Parathyroid adenoma (tissue), 2 donors: ENCODE data around the gene MYLK.

Experiments used
- H2AFZ ChIP-seq: fragments of 300-600 bp; sonication (generic); one replicate; pipeline ENCODE4 v1.7.0; 2017; ENCODE audit warnings: antibody characterized with exemption, mild to moderate bottlenecking
- H3K27ac ChIP-seq: fragments of 300-600 bp; sonication (generic); one replicate; pipeline ENCODE4 v1.7.0; 2017
- H3K27me3 ChIP-seq: fragments of 300-600 bp; sonication (generic); one replicate; pipeline ENCODE4 v1.7.0; 2017; ENCODE audit warnings: low read length; ENCODE audit not compliant: control insufficient read depth, insufficient read depth
- H3K36me3 ChIP-seq: fragments of 300-600 bp; sonication (generic); one replicate; pipeline ENCODE4 v1.7.0; 2017; ENCODE audit warnings: low read length; ENCODE audit not compliant: control insufficient read depth, insufficient read depth
- H3K4me1 ChIP-seq: fragments of 300-600 bp; sonication (generic); one replicate; pipeline ENCODE4 v1.7.0; 2017; ENCODE audit warnings: control low read depth
- H3K4me2 ChIP-seq: fragments of 300-600 bp; sonication (generic); one replicate; pipeline ENCODE4 v1.7.0; 2017; ENCODE audit warnings: low read length
- H3K4me3 ChIP-seq: fragments of 300-600 bp; sonication (generic); one replicate; pipeline ENCODE4 v1.7.0; 2017; ENCODE audit warnings: low read depth, low read length
- H3K79me2 ChIP-seq: fragments of 300-600 bp; sonication (generic); one replicate; pipeline ENCODE4 v1.7.0; 2017; ENCODE audit warnings: control low read depth
- H3K9ac ChIP-seq: fragments of 300-600 bp; sonication (generic); one replicate; pipeline ENCODE4 v1.7.0; 2017; ENCODE audit warnings: mild to moderate bottlenecking
- H3K9me3 ChIP-seq: fragments of 300-600 bp; sonication (generic); one replicate; pipeline ENCODE4 v1.7.0; 2017; ENCODE audit warnings: low read length; ENCODE audit not compliant: control insufficient read depth
- TF ChIP-seq, protein P1 (sequence below): fragments of 300-600 bp; sonication (generic); IDR thresholded peaks from one replicate; pipeline ENCODE4 v1.7.0; 2017; ENCODE audit warnings: antibody characterized with exemption, mild to moderate bottlenecking
- donor health status: primary hyperparathyroidism.

The MYLK gene

DNA sequence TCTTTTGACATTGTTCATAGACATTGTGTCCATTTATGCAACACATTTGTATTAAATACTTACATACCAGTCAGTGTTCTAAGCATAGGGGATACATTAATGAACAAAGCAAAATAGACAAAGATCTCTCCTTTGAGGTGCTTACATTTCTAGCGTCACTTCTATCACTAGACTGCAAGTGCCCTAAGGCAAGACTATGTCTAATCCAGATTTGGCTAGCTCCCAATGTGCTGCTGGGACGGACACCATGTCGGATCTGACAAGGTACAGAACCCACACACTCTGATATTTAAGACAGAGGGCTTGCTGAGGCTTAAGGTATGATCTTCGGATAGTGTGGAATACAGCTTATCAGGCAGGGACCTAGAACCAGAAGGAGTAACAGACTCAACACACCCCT is 41.4 kb downstream of the MYLK start:
- Histone ChIP-seq H3K4me3 (no peak overlapping the region), H3K36me3 (no peaks in the 10 kb centered on the region), H3K4me2 (no peak overlapping the region), H2AFZ (no peak overlapping the region), H3K27ac (no peak overlapping the region), H3K4me1 (no peaks in the 10 kb centered on the region), H3K79me2 (no peaks in the 10 kb centered on the region), H3K27me3 (no peaks in the 10 kb centered on the region), H3K9me3 (no peaks in the 10 kb centered on the region), H3K9ac (no peak overlapping the region)
- TF ChIP-seq, protein P1, sequence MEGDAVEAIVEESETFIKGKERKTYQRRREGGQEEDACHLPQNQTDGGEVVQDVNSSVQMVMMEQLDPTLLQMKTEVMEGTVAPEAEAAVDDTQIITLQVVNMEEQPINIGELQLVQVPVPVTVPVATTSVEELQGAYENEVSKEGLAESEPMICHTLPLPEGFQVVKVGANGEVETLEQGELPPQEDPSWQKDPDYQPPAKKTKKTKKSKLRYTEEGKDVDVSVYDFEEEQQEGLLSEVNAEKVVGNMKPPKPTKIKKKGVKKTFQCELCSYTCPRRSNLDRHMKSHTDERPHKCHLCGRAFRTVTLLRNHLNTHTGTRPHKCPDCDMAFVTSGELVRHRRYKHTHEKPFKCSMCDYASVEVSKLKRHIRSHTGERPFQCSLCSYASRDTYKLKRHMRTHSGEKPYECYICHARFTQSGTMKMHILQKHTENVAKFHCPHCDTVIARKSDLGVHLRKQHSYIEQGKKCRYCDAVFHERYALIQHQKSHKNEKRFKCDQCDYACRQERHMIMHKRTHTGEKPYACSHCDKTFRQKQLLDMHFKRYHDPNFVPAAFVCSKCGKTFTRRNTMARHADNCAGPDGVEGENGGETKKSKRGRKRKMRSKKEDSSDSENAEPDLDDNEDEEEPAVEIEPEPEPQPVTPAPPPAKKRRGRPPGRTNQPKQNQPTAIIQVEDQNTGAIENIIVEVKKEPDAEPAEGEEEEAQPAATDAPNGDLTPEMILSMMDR = no peak

DNA sequence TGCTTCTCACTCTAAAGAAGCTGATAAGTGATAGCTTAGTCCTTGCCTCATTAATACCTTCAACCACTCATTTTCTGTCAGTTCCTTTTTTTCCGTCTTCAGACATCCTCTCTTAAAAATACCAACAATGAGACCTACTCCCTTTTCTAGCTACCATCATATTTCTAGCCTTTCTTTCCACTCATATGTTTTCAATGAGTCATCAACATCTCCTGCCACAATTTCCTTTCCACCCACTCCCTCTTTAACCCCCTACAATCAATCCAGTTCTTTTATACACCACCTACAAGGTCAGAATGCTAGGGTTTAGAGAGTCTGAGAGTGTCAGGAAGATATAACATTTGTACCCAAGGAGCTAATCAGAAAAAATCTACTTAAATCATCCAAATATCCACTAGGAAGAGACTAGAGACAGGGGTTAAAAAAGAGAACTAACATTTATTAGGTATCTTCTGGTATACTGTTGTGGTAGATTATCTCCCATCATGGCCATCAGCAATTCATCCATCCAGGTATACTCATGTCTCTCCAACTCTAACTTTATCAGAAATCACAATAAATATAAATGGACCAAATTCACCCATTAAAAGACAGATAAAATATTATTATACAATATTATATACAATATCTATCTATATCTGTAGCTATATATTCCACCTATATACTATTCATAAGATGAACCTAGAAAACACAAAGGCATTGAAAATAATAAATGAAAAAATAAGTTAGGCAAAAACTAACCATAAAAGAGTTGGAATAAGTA is 42.5 kb downstream of the MYLK start:
- Histone ChIP-seq H3K4me1 (no peaks in the 10 kb centered on the region), H2AFZ (no peak overlapping the region), H3K9me3 (no peaks in the 10 kb centered on the region), H3K9ac (no peak overlapping the region), H3K36me3 (no peaks in the 10 kb centered on the region), H3K27me3 (no peaks in the 10 kb centered on the region), H3K27ac (no peak overlapping the region), H3K4me2 (no peak overlapping the region), H3K4me3 (no peak overlapping the region), H3K79me2 (no peaks in the 10 kb centered on the region)
- TF ChIP-seq, protein P1 = no peak

DNA sequence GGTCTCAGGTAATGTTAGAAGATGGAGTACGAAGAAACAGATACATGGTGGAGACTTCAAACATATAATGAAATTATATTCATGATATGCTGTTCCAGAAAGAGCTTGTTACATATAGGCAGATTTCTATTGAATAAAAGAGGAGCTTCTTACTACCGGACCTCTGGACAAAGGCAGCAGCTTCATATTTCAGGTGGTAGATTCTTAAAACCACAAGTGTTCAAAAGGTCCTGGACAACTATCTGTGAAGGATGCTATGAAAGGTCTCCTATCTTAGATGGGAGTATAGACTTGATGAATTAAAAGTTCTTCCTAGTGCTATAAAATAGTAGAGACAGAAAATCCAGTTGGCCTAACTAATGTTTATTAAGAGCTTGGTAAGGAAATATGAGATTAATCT is 43.2 kb downstream of the MYLK start:
- Histone ChIP-seq H3K4me1 (no peaks in the 10 kb centered on the region), H3K27me3 (no peaks in the 10 kb centered on the region), H3K9me3 (no peaks in the 10 kb centered on the region), H3K9ac (no peak overlapping the region), H3K4me3 (no peak overlapping the region), H3K4me2 (no peak overlapping the region), H2AFZ (no peak overlapping the region), H3K79me2 (no peaks in the 10 kb centered on the region), H3K27ac (no peak overlapping the region), H3K36me3 (no peaks in the 10 kb centered on the region)
- TF ChIP-seq, protein P1 = no peak

DNA sequence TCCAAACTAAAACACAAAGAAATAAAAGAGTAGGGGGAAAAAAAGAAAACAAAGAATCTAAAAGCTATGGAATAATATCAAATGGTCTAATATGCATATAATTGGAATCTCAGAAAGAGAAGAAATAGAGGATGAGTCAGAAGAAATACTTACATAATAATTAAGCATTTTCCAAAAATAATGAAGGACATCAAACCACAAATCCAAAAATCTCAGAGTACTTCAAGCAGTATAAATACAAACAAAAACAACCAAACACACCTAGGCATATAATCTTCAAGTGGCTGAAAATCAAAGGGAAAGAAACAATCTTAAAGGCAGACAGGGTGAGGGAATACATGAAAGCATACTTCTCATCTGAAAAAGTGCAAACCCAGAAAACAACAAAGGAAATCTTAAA is 46.3 kb downstream of the MYLK start:
- Histone ChIP-seq H3K9me3 (no peaks in the 10 kb centered on the region), H3K27ac (no peak overlapping the region), H3K4me3 (no peak overlapping the region), H3K79me2 (no peaks in the 10 kb centered on the region), H3K36me3 (no peaks in the 10 kb centered on the region), H3K4me1 (no peaks in the 10 kb centered on the region), H3K4me2 (no peak overlapping the region), H3K9ac (no peak overlapping the region), H3K27me3 (no peaks in the 10 kb centered on the region), H2AFZ (no peak overlapping the region)
- TF ChIP-seq, protein P1 = no peak

DNA sequence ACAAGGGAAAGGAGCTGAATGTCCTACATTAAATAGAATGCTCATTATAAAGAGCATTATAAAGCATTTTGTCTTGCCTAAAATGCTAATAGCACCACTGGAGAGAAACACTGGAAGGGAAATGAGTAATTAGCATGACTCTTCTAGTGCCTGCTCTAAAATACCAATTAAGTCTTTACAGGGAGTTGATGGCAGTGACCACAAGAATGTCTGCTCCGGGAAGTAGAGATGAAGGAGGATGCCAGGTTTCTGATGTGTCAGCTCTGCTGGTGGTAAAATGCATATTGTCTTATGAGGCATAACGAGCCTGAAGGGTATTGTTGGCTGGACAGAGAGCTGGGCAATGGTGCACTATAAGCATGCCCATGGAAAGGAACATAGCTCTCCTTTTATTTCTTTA is 49.5 kb downstream of the MYLK start:
- Histone ChIP-seq H3K79me2 (no peaks in the 10 kb centered on the region), H3K4me1 (no peaks in the 10 kb centered on the region), H3K27me3 (no peaks in the 10 kb centered on the region), H3K4me3 (no peak overlapping the region), H3K4me2 (no peak overlapping the region), H3K9ac (no peak overlapping the region), H3K9me3 (no peaks in the 10 kb centered on the region), H3K27ac (no peak overlapping the region), H3K36me3 (no peaks in the 10 kb centered on the region), H2AFZ (no peak overlapping the region)
- TF ChIP-seq, protein P1 = no peak
